ENCODE results near the gene RAP1GAP2. TPM values are rescaled to one million over a fixed set of nuclear protein-coding genes. Genes with fewer than 3 reads are reported as not detected.

The RAP1GAP2 gene
- total RNA-seq, 2 experiments from 2014 or later = 0.81 to 0.86 TPM

- intact Hi-C loops (cut with micrococcal nuclease) = no loop called here
- Mint-ChIP-seq H3K9me3 (peaks cover 11% of the 10 kb centered on the region), H3K27me3 (ENCODE audit: low read depth) (no peaks in the 10 kb centered on the region), H3K4me3 (no peak overlapping the region), H3K36me3 (ENCODE audit: low read depth) (peaks cover 13% of the 10 kb centered on the region), H3K27ac (no peak overlapping the region), H3K4me1 (ENCODE audit: low read depth) (peaks cover 16% of the 10 kb centered on the region)
- CTCF ChIA-PET = no interaction called here
- no peak for DNase-seq
Measured at GRCh38 chr17:2902546-2902945, 106.3 kb downstream of the RAP1GAP2 start.

- intact Hi-C loops (cut with micrococcal nuclease) = no loop called here
- no peak for DNase-seq
- peaks cover 14% of the 10 kb centered on the region for H3K36me3 Mint-ChIP-seq (ENCODE audit: low read depth)
- H3K4me1 Mint-ChIP-seq (ENCODE audit: low read depth) = peaks cover 16% of the 10 kb centered on the region
- H3K27ac Mint-ChIP-seq = no peak overlapping the region
- no peaks in the 10 kb centered on the region for H3K27me3 Mint-ChIP-seq (ENCODE audit: low read depth)
- CTCF ChIA-PET = no interaction called here
- peaks cover 11% of the 10 kb centered on the region for H3K9me3 Mint-ChIP-seq
- no peak overlapping the region for H3K4me3 Mint-ChIP-seq
Measured at GRCh38 chr17:2903193-2903974, 107.1 kb downstream of the RAP1GAP2 start.

GRCh38 chr17:2904135-2904534 lies 107.9 kb downstream of the RAP1GAP2 start:
- H3K4me1 Mint-ChIP-seq (ENCODE audit: low read depth) = peaks cover 16% of the 10 kb centered on the region
- H3K27me3 Mint-ChIP-seq (ENCODE audit: low read depth) = no peaks in the 10 kb centered on the region
- DNase-seq = no peak
- peaks cover 11% of the 10 kb centered on the region for H3K9me3 Mint-ChIP-seq
- H3K4me3 Mint-ChIP-seq = no peak overlapping the region
- CTCF ChIA-PET = no interaction called here
- intact Hi-C loops (cut with micrococcal nuclease) = no loop called here
- H3K36me3 Mint-ChIP-seq (ENCODE audit: low read depth) = peaks cover 15% of the 10 kb centered on the region
- no peak overlapping the region for H3K27ac Mint-ChIP-seq

GRCh38 chr17:2905269-2905668 lies 109.0 kb downstream of the RAP1GAP2 start:
- intact Hi-C loops (cut with micrococcal nuclease) = no loop called here
- H3K9me3 Mint-ChIP-seq = peaks cover 11% of the 10 kb centered on the region
- no peak overlapping the region for H3K4me3 Mint-ChIP-seq
- CTCF ChIA-PET = interaction anchor here (0.6 kb wide), 1 partner anchor 143 kb away, joined by 3 read pairs; no protein-coding TSS in a partner anchor
- H3K27me3 Mint-ChIP-seq (ENCODE audit: low read depth) = no peaks in the 10 kb centered on the region
- DNase-seq = no peak
- peaks cover 15% of the 10 kb centered on the region for H3K36me3 Mint-ChIP-seq (ENCODE audit: low read depth)
- peaks cover 16% of the 10 kb centered on the region for H3K4me1 Mint-ChIP-seq (ENCODE audit: low read depth)
- no peak overlapping the region for H3K27ac Mint-ChIP-seq

GRCh38 chr17:2905696-2906501 lies 109.7 kb downstream of the RAP1GAP2 start:
- CTCF ChIA-PET = interaction anchor here (0.6 kb wide), 1 partner anchor 142 kb away, joined by 3 read pairs; no protein-coding TSS in a partner anchor
- H3K27me3 Mint-ChIP-seq (ENCODE audit: low read depth) = no peaks in the 10 kb centered on the region
- no peak overlapping the region for H3K27ac Mint-ChIP-seq

GRCh38 chr17:2906901-2907300 lies 110.7 kb downstream of the RAP1GAP2 start:
- Mint-ChIP-seq H3K9me3 (peaks cover 11% of the 10 kb centered on the region), H3K36me3 (ENCODE audit: low read depth) (peaks cover 15% of the 10 kb centered on the region), H3K4me1 (ENCODE audit: low read depth) (peaks cover 16% of the 10 kb centered on the region), H3K27me3 (ENCODE audit: low read depth) (no peaks in the 10 kb centered on the region), H3K27ac (peak overlapping the region; percentile 73), H3K4me3 (no peak overlapping the region)
- DNase-seq = peak; percentile 77
- intact Hi-C loops (cut with micrococcal nuclease) = loop anchor here (2.0 kb wide), 1 partner anchor 58 kb away; no protein-coding TSS in a partner anchor
- CTCF ChIA-PET = interaction anchor here (0.9 to 1.1 kb wide), 3 partner anchors 20 to 79 kb away, joined by 3 to 5 read pairs (median 3); no protein-coding TSS in a partner anchor

More at GRCh38 chr17:2905696-2906501, 109.7 kb downstream of the RAP1GAP2 start:
- Mint-ChIP-seq H3K36me3 (ENCODE audit: low read depth) (peaks cover 15% of the 10 kb centered on the region), H3K4me3 (no peak overlapping the region), H3K4me1 (ENCODE audit: low read depth) (peaks cover 16% of the 10 kb centered on the region), H3K9me3 (peaks cover 11% of the 10 kb centered on the region)
- DNase-seq = no peak
- intact Hi-C loops (cut with micrococcal nuclease) = loop anchor here (2.0 kb wide), 1 partner anchor 57 kb away; no protein-coding TSS in a partner anchor

- Mint-ChIP-seq H3K9me3 (peaks cover 11% of the 10 kb centered on the region), H3K27ac (no peak overlapping the region), H3K4me1 (ENCODE audit: low read depth) (peaks cover 16% of the 10 kb centered on the region), H3K36me3 (ENCODE audit: low read depth) (peaks cover 15% of the 10 kb centered on the region), H3K27me3 (ENCODE audit: low read depth) (no peaks in the 10 kb centered on the region), H3K4me3 (no peak overlapping the region)
- DNase-seq = no peak
- intact Hi-C loops (cut with micrococcal nuclease) = no loop called here
- CTCF ChIA-PET = interaction anchor here (1.5 kb wide), 1 partner anchor 124 kb away, joined by 4 read pairs; no protein-coding TSS in a partner anchor
Measured at GRCh38 chr17:2909175-2909845, 113.1 kb downstream of the RAP1GAP2 start.

GRCh38 chr17:2909846-2910234 lies 113.6 kb downstream of the RAP1GAP2 start:
- Mint-ChIP-seq H3K9me3 (peaks cover 11% of the 10 kb centered on the region), H3K27ac (no peak overlapping the region), H3K27me3 (ENCODE audit: low read depth) (no peaks in the 10 kb centered on the region), H3K4me1 (ENCODE audit: low read depth) (peaks cover 16% of the 10 kb centered on the region), H3K4me3 (no peak overlapping the region), H3K36me3 (ENCODE audit: low read depth) (peaks cover 15% of the 10 kb centered on the region)
- CTCF ChIA-PET = no interaction called here
- intact Hi-C loops (cut with micrococcal nuclease) = no loop called here
- no peak for DNase-seq

- H3K4me1 Mint-ChIP-seq (ENCODE audit: low read depth) = peaks cover 12% of the 10 kb centered on the region
- peaks cover 11% of the 10 kb centered on the region for H3K9me3 Mint-ChIP-seq
Measured at GRCh38 chr17:2911035-2911754, 115.0 kb downstream of the RAP1GAP2 start.

GRCh38 chr17:2911755-2912111 lies 115.5 kb downstream of the RAP1GAP2 start:
- H3K27ac Mint-ChIP-seq = no peak overlapping the region
- H3K4me3 Mint-ChIP-seq = no peak overlapping the region
- peaks cover 7% of the 10 kb centered on the region for H3K4me1 Mint-ChIP-seq (ENCODE audit: low read depth)
- peaks cover 8% of the 10 kb centered on the region for H3K9me3 Mint-ChIP-seq
- CTCF ChIA-PET = no interaction called here
- H3K27me3 Mint-ChIP-seq (ENCODE audit: low read depth) = no peaks in the 10 kb centered on the region
- no peak for DNase-seq
- H3K36me3 Mint-ChIP-seq (ENCODE audit: low read depth) = peaks cover 10% of the 10 kb centered on the region
- intact Hi-C loops (cut with micrococcal nuclease) = no loop called here

More at GRCh38 chr17:2911035-2911754, 115.0 kb downstream of the RAP1GAP2 start:
- CTCF ChIA-PET = no interaction called here
- peaks cover 11% of the 10 kb centered on the region for H3K36me3 Mint-ChIP-seq (ENCODE audit: low read depth)
- no peak overlapping the region for H3K27ac Mint-ChIP-seq
- H3K4me3 Mint-ChIP-seq = no peak overlapping the region
- intact Hi-C loops (cut with micrococcal nuclease) = no loop called here
- DNase-seq = no peak
- no peaks in the 10 kb centered on the region for H3K27me3 Mint-ChIP-seq (ENCODE audit: low read depth)

- Mint-ChIP-seq H3K9me3 (no peaks in the 10 kb centered on the region), H3K4me3 (no peak overlapping the region), H3K27ac (no peak overlapping the region), H3K4me1 (ENCODE audit: low read depth) (no peaks in the 10 kb centered on the region), H3K36me3 (ENCODE audit: low read depth) (peaks cover 2% of the 10 kb centered on the region), H3K27me3 (ENCODE audit: low read depth) (no peaks in the 10 kb centered on the region)
- no peak for DNase-seq
- CTCF ChIA-PET = no interaction called here
- intact Hi-C loops (cut with micrococcal nuclease) = no loop called here
Measured at GRCh38 chr17:2912754-2913153, 116.5 kb downstream of the RAP1GAP2 start.
